ENCODE measurements around the gene TLK1. TPM values are rescaled to one million over a fixed set of nuclear protein-coding genes. Genes with fewer than 3 reads are reported as not detected.

TLK1 gene
- total RNA-seq, 1 experiment from 2014 or later, result 10.1 TPM

DNA sequence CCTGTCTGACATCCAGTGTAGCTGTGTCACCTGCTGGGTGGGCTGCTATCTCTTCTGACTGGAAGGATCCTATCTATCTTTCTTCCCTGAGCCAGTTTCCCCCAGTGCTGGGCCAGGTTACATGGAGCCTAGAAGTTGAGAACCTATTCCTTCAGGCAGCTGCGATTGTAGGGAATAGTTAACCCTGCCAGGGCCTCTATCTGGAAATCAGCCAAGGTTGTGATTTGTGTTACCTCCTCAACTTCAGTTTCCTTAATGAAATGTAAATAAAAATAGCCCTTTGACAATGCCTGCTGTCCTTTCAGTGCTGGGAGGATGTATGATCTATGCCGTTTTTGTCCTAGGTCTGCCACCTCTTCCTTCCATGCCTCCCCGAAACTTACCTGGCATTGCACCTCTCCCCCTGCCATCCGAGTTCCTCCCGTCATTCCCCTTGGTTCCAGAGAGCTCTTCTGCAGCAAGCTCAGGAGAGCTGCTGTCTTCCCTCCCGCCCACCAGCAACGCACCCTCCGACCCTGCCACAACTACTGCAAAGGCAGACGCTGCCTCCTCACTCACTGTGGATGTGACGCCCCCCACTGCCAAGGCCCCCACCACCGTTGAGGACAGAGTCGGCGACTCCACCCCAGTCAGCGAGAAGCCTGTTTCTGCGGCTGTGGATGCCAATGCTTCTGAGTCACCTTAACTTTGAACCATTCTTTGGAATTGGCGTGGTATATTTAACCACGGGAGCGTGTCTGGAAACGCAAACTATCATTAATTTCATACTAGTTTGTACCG, 195.1 kb downstream of the TLK1 start:
- H3K4me3 ChIP-seq (ENCODE audit: low read length), result no peak overlapping the region
- intact Hi-C loops (cut with micrococcal nuclease), result no loop called here
- no peak overlapping the region for H3K9ac ChIP-seq (ENCODE audit: low read length)
- POLR2A ChIA-PET (ENCODE audit: unreplicated experiment), result no interaction called here
- no peaks in the 10 kb centered on the region for H4K20me1 ChIP-seq (ENCODE audit: low read length)
- no peaks in the 10 kb centered on the region for H3K9me3 ChIP-seq (ENCODE audit: low read length)
- DNase-seq (no peak), ATAC-seq (no peak)
- H2AFZ ChIP-seq (ENCODE audit: low read length), result no peak overlapping the region
- CTCF ChIA-PET, result no interaction called here
- H3F3A ChIP-seq (ENCODE audit: low read length, unreplicated experiment), result no peaks in the 10 kb centered on the region
- TF ChIP-seq, protein P1, sequence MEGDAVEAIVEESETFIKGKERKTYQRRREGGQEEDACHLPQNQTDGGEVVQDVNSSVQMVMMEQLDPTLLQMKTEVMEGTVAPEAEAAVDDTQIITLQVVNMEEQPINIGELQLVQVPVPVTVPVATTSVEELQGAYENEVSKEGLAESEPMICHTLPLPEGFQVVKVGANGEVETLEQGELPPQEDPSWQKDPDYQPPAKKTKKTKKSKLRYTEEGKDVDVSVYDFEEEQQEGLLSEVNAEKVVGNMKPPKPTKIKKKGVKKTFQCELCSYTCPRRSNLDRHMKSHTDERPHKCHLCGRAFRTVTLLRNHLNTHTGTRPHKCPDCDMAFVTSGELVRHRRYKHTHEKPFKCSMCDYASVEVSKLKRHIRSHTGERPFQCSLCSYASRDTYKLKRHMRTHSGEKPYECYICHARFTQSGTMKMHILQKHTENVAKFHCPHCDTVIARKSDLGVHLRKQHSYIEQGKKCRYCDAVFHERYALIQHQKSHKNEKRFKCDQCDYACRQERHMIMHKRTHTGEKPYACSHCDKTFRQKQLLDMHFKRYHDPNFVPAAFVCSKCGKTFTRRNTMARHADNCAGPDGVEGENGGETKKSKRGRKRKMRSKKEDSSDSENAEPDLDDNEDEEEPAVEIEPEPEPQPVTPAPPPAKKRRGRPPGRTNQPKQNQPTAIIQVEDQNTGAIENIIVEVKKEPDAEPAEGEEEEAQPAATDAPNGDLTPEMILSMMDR (conservative IDR thresholded peaks at IDR 0.05; ENCODE audit: low read depth, low read length), result no peak
- no peak overlapping the region for H3K27ac ChIP-seq (ENCODE audit: low read length)
- no peaks in the 10 kb centered on the region for H3K27me3 ChIP-seq (ENCODE audit: low read length)
- peaks cover 58% of the 10 kb centered on the region for H3K36me3 ChIP-seq (ENCODE audit: low read depth, low read length)
- no peak overlapping the region for H3K4me2 ChIP-seq (ENCODE audit: low read length)
- BruUV-seq (replicated peaks), result no TSS peak
- H3K4me1 ChIP-seq (ENCODE audit: insufficient read depth, low read length), result no peaks in the 10 kb centered on the region
- no peaks in the 10 kb centered on the region for H3K9me2 ChIP-seq (replicated peaks; ENCODE audit: low read length)
- H3K79me2 ChIP-seq (ENCODE audit: low read length), result no peaks in the 10 kb centered on the region

GRCh38 chr2:170963386-170963785, 197.3 kb downstream of the TLK1 start:
- H3K4me3 ChIP-seq (ENCODE audit: low read length), result no peak overlapping the region
- POLR2A ChIA-PET (ENCODE audit: unreplicated experiment), result interaction anchor here (0.7 kb wide), 1 partner anchor 10 kb away, joined by 4 read pairs; no protein-coding TSS in a partner anchor
- H3K79me2 ChIP-seq (ENCODE audit: low read length), result no peaks in the 10 kb centered on the region
- H3K36me3 ChIP-seq (ENCODE audit: low read depth, low read length), result peaks cover 62% of the 10 kb centered on the region
- DNase-seq (no peak), ATAC-seq (no peak)
- no peaks in the 10 kb centered on the region for H3K9me3 ChIP-seq (ENCODE audit: low read length)
- no peak overlapping the region for H3K9ac ChIP-seq (ENCODE audit: low read length)
- intact Hi-C loops (cut with micrococcal nuclease), result no loop called here
- no peaks in the 10 kb centered on the region for H3K4me1 ChIP-seq (ENCODE audit: insufficient read depth, low read length)
- no TSS peak for BruUV-seq (replicated peaks)
- H3F3A ChIP-seq (ENCODE audit: low read length, unreplicated experiment), result no peaks in the 10 kb centered on the region
- no peaks in the 10 kb centered on the region for H3K27me3 ChIP-seq (ENCODE audit: low read length)
- no peaks in the 10 kb centered on the region for H3K9me2 ChIP-seq (replicated peaks; ENCODE audit: low read length)
- H4K20me1 ChIP-seq (ENCODE audit: low read length), result no peaks in the 10 kb centered on the region
- no peak overlapping the region for H2AFZ ChIP-seq (ENCODE audit: low read length)
- no peak for TF ChIP-seq EZH2phosphoT487 (IDR thresholded peaks at IDR 0.05; ENCODE audit: borderline replicate concordance, low read length)
- H3K4me2 ChIP-seq (ENCODE audit: low read length), result no peak overlapping the region
- CTCF ChIA-PET, result no interaction called here
- H3K27ac ChIP-seq (ENCODE audit: low read length), result no peak overlapping the region

DNA sequence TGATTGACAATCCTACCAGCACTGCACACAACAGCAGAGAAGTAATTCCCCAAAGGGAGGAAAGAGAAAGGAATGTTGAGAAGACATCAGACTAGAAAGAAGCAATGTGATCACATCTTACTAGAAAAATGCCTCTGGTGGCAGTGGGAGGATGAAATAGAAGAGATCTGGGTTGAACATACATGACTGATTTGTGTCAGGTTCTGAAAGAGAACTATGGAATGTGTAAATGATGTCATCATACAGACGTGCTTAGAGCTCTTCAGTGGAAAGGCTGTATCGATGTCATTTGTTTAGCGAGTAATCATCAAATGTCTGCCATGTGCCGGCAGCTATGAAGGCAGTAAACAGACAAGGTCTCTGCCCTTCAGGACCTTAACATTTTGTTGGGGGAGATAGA, 206.8 kb downstream of the TLK1 start:
- Histone ChIP-seq H3K9me3 (ENCODE audit: low read length) (no peaks in the 10 kb centered on the region), H3K79me2 (ENCODE audit: low read length) (peaks cover 2% of the 10 kb centered on the region; the same call in 1 of the 2 replicates), H3K4me1 (ENCODE audit: insufficient read depth, low read length) (no peaks in the 10 kb centered on the region), H2AFZ (ENCODE audit: low read length) (no peak overlapping the region), H3K27me3 (ENCODE audit: low read length) (no peaks in the 10 kb centered on the region), H3K9ac (ENCODE audit: low read length) (no peak overlapping the region), H4K20me1 (ENCODE audit: low read length) (0 out of 2 replicates have a peak, but pooled peaks cover 2% of the 10 kb centered on the region), H3K27ac (ENCODE audit: low read length) (no peak overlapping the region), H3K4me2 (ENCODE audit: low read length) (no peak overlapping the region), H3K36me3 (ENCODE audit: low read depth, low read length) (peaks cover 76% of the 10 kb centered on the region), H3F3A (ENCODE audit: low read length, unreplicated experiment) (peaks cover 2% of the 10 kb centered on the region), H3K9me2 (replicated peaks; ENCODE audit: low read length) (no peaks in the 10 kb centered on the region), H3K4me3 (ENCODE audit: low read length) (no peak overlapping the region)
- TF ChIP-seq EZH2phosphoT487 (IDR thresholded peaks at IDR 0.05; ENCODE audit: borderline replicate concordance, low read length) (no peak), EZH2 (IDR thresholded peaks at IDR 0.05; ENCODE audit: low read length, unreplicated experiment) (no peak)
- TF ChIP-seq, protein P1 (conservative IDR thresholded peaks at IDR 0.05; ENCODE audit: low read depth, low read length), result no peak
- POLR2A ChIA-PET (ENCODE audit: unreplicated experiment), result no interaction called here
- DNase-seq (no peak), ATAC-seq (no peak)
- CTCF ChIA-PET, result no interaction called here
- intact Hi-C loops (cut with micrococcal nuclease), result no loop called here
- TSS peak; percentile 8 for BruUV-seq (replicated peaks)
